H1 (cell line): Measurements from ENCODE around the gene SYTL2. TPM values are rescaled to one million over a fixed set of nuclear protein-coding genes. Genes with fewer than 3 reads are reported as not detected.
"Not testable (repeated sequence)": the region's sequence is repeated elsewhere in the genome, so short reads cannot be mapped to it uniquely, and the experiment has no call there.

Experiments used
- CTCF ChIA-PET: fragments of 300-600 bp; sonication (Branson Sonifier 250); formaldehyde crosslinking; loops from one replicate; lab custom pipeline; 2021; ENCODE audit not compliant: partially characterized antibody; lab: Charles Lee
- POLR2A ChIA-PET: fragments of 300-600 bp; sonication (Branson Sonifier 250); formaldehyde crosslinking; loops from one replicate; lab custom pipeline; 2021; ENCODE audit warnings: inconsistent platforms; ENCODE audit not compliant: partially characterized antibody; lab: Charles Lee
- DNase-seq, 2 experiments: peaks; one replicate each; pipeline versions ENCODE4 v3.0.0 to v3.0.0-alpha.2; 2010 to 2022; ENCODE audit warnings: low spot score in 2 of 2, low read depth in 1 of 2, mixed read lengths in 1 of 2
- FAIRE-seq: peaks from 2 replicates; lab custom pipeline; 2011; peaks lifted over from hg19 to GRCh38; lab: Jason Lieb, UNC
- H2AFZ ChIP-seq: 2 replicates; pipeline ENCODE4 v1.8.1; 2012; ENCODE audit warnings: low read length, inconsistent platforms
- H2AK5ac ChIP-seq: 2 replicates; pipeline ENCODE4 v1.6.1; 2013; ENCODE audit warnings: low read depth, low read length
- H2BK120ac ChIP-seq: replicated peaks from 2 replicates; pipeline ENCODE3; 2013; ENCODE audit warnings: low read depth, low read length, inconsistent platforms
- H2BK12ac ChIP-seq: 2 replicates; pipeline ENCODE4 v1.6.1; 2013; ENCODE audit warnings: low read depth, low read length
- H2BK15ac ChIP-seq: 2 replicates; pipeline ENCODE4 v1.6.1; 2013; ENCODE audit warnings: low read length
- H2BK20ac ChIP-seq: 2 replicates; pipeline ENCODE4 v1.6.1; 2013; ENCODE audit warnings: low read length
- H2BK5ac ChIP-seq: 2 replicates; pipeline ENCODE4 v1.6.1; 2013; ENCODE audit warnings: low read depth, low read length
- H3K14ac ChIP-seq: 2 replicates; pipeline ENCODE4 v1.6.1; 2013; ENCODE audit warnings: inconsistent platforms; ENCODE audit not compliant: insufficient read length
- H3K18ac ChIP-seq: 2 replicates; pipeline ENCODE4 v1.6.1; 2013; ENCODE audit warnings: low read length; ENCODE audit errors: extremely low read depth
- H3K23ac ChIP-seq: 2 replicates; pipeline ENCODE4 v1.6.1; 2013; ENCODE audit warnings: inconsistent platforms; ENCODE audit not compliant: insufficient read length
- H3K23me2 ChIP-seq: 2 replicates; pipeline ENCODE4 v1.6.1; 2013; ENCODE audit warnings: low read depth, low read length
- H3K27ac ChIP-seq: 2 replicates; pipeline ENCODE4 v1.6.1; 2011; ENCODE audit warnings: low read depth, low read length, inconsistent platforms
- H3K27me3 ChIP-seq, 4 experiments: replicated peaks in 1 of 4; 1 replicate in 1 of 4; 2 replicates in 3 of 4; pipeline versions ENCODE4 v1.6.1 to v1.8.1; 2011 to 2013; ENCODE audit warnings: low read length in 3 of 4, mild to moderate bottlenecking in 3 of 4, inconsistent platforms in 2 of 4, mixed read lengths in 2 of 4, moderate library complexity in 1 of 4; ENCODE audit not compliant: control insufficient read depth in 3 of 4, insufficient read depth in 3 of 4; ENCODE audit errors: extremely low read depth in 1 of 4
- H3K36me3 ChIP-seq, 4 experiments: 2 replicates each; pipeline versions ENCODE4 v1.6.1 to v1.8.1; 2011 to 2013; ENCODE audit warnings: mild to moderate bottlenecking in 4 of 4, low read length in 3 of 4, moderate library complexity in 2 of 4, control low read depth in 1 of 4, inconsistent platforms in 1 of 4; ENCODE audit not compliant: insufficient read depth in 4 of 4, control insufficient read depth in 2 of 4
- H3K4ac ChIP-seq: replicated peaks from 2 replicates; pipeline ENCODE3; 2013; ENCODE audit warnings: low read length, low read depth, mixed read lengths, inconsistent platforms; ENCODE audit not compliant: insufficient read length
- H3K4me1 ChIP-seq, 4 experiments: replicated peaks in 1 of 4; 1 replicate in 1 of 4; 2 replicates in 3 of 4; pipeline versions ENCODE4 v1.6.1 to v1.8.1; 2011 to 2013; ENCODE audit warnings: low read length in 3 of 4, inconsistent platforms in 2 of 4, mixed read lengths in 1 of 4; ENCODE audit not compliant: insufficient read depth in 4 of 4, control insufficient read depth in 3 of 4
- H3K4me2 ChIP-seq, 2 experiments: 2 replicates each; pipeline versions ENCODE4 v1.6.1 to v1.8.1; 2011 to 2013; ENCODE audit warnings: low read depth in 2 of 2, low read length in 2 of 2, control low read depth in 1 of 2, inconsistent platforms in 1 of 2, mild to moderate bottlenecking in 1 of 2; ENCODE audit not compliant: insufficient read depth in 1 of 2
- H3K4me3 ChIP-seq, 4 experiments: fragments of 200-600, 300-600 bp in 1 of 4; sonication (generic), shearing (Covaris generic), sonication (Bioruptor Twin) in 1 of 4; 2 replicates each; pipeline versions ENCODE4 v1.5.1 to v1.8.1; 2011 to 2016; ENCODE audit warnings: low read length in 4 of 4, low read depth in 3 of 4, control low read depth in 2 of 4, inconsistent platforms in 2 of 4, mild to moderate bottlenecking in 2 of 4, mixed read lengths in 1 of 4, moderate library complexity in 1 of 4; ENCODE audit not compliant: insufficient read depth in 2 of 4; ENCODE audit errors: extremely low read depth in 1 of 4
- H3K56ac ChIP-seq: replicated peaks from 2 replicates; pipeline ENCODE3; 2013; ENCODE audit warnings: low read depth, mild to moderate bottlenecking, mixed read lengths, low read length, inconsistent platforms; ENCODE audit not compliant: insufficient read length
- H3K79me1 ChIP-seq: 2 replicates; pipeline ENCODE4 v1.6.1; 2013; ENCODE audit warnings: low read depth, low read length, control low read depth
- H3K79me2 ChIP-seq, 2 experiments: 2 replicates each; pipeline versions ENCODE4 v1.6.1 to v1.8.1; 2012 to 2013; ENCODE audit warnings: low read length in 2 of 2, mild to moderate bottlenecking in 2 of 2, inconsistent platforms in 1 of 2; ENCODE audit not compliant: insufficient read depth in 2 of 2, control insufficient read depth in 1 of 2
- H3K9ac ChIP-seq, 4 experiments: replicated peaks in 1 of 4; 1 replicate in 1 of 4; 2 replicates in 3 of 4; pipeline versions ENCODE4 v1.6.1 to v1.8.1; 2011 to 2013; ENCODE audit warnings: low read depth in 3 of 4, low read length in 3 of 4, control low read depth in 2 of 4, mild to moderate bottlenecking in 2 of 4, moderate library complexity in 2 of 4, inconsistent platforms in 1 of 4; ENCODE audit errors: extremely low read depth in 1 of 4
- H3K9me3 ChIP-seq, 2 experiments: 2 replicates each; pipeline versions ENCODE4 v1.6.1 to v1.8.1; 2012 to 2013; ENCODE audit warnings: mild to moderate bottlenecking in 2 of 2, moderate library complexity in 2 of 2, control low read depth in 1 of 2, inconsistent platforms in 1 of 2, low read depth in 1 of 2, low read length in 1 of 2, mixed read lengths in 1 of 2; ENCODE audit not compliant: insufficient read depth in 2 of 2
- H4K20me1 ChIP-seq, 2 experiments: replicated peaks in 1 of 2; 2 replicates each; pipeline versions ENCODE3 to v1.8.1; 2011 to 2013; ENCODE audit warnings: inconsistent platforms in 2 of 2, low read length in 2 of 2, mild to moderate bottlenecking in 1 of 2; ENCODE audit not compliant: insufficient read depth in 2 of 2, control insufficient read depth in 1 of 2
- H4K5ac ChIP-seq: 2 replicates; pipeline ENCODE4 v1.6.1; 2013; ENCODE audit warnings: low read length, low read depth, mixed read lengths, inconsistent platforms; ENCODE audit not compliant: insufficient read length
- H4K8ac ChIP-seq: 2 replicates; pipeline ENCODE4 v1.8.0; 2013; ENCODE audit warnings: mild to moderate bottlenecking, moderate library complexity, low read length, inconsistent platforms; ENCODE audit not compliant: insufficient read depth; ENCODE audit errors: extremely low read depth
- H4K91ac ChIP-seq: replicated peaks from 2 replicates; pipeline ENCODE3; 2013; ENCODE audit warnings: low read length, mixed read lengths, inconsistent platforms; ENCODE audit not compliant: insufficient read length
- polyA plus RNA-seq, 7 experiments: library from polyadenylated mRNA; depleted of rRNA in 3 of 7; stranded (reverse) in 5 of 7; unstranded in 2 of 7; fragments of >200 nt in 5 of 7; fragments of 200-250 nt in 2 of 7; gene quantifications; 1 replicate in 5 of 7; 2 replicates in 1 of 7; 4 replicates in 1 of 7; pipeline versions ENCODE4 v1.2.1 to v1.2.3, GENCODE V29; 2011 to 2013; ENCODE audit warnings: missing spikeins in 2 of 7, mixed read lengths in 2 of 7
- total RNA-seq: library from RNA; stranded (reverse); fragmentation: NEBNext Ultra II Directional; extraction: Animal tissue kit (Norgen Biotek cat#: 25700); gene quantifications from 2 replicates; pipeline ENCODE4 v1.2.1, GENCODE V29; 2021

The SYTL2 gene
- total and polyA plus RNA-seq, 2 of the 8 experiments (the other 6 are each of a cell fraction or from before 2014, with no cell fraction given), result 1.3 to 9.1 TPM

DNA sequence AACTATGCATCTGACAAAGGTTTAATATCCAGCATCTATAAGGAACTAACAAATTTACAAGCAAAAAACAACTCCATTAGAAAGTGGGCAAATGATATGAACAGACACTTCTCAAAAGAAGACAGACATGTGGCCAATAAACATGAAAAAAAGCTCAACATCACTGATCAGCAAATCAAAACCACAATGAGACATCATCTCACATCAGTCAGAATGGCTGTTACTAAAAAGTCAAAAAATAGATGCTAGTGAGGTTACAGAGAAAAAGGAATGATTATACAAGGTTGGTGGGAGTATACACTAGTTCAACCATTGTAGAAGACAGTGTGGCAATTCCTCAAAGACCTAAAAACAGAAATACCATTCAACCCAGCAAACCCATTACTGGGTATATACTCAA is 30.0 kb upstream of the SYTL2 start:
- not testable (repeated sequence) for DNase-seq, H3K23ac ChIP-seq, H3K56ac ChIP-seq, H4K20me1 ChIP-seq, H4K5ac ChIP-seq, H3K79me1 ChIP-seq, H3K4me1 ChIP-seq, H3K4me3 ChIP-seq, H4K8ac ChIP-seq, H3K4ac ChIP-seq, H4K91ac ChIP-seq, H3K27ac ChIP-seq, H3K36me3 ChIP-seq, H2AK5ac ChIP-seq, H2BK20ac ChIP-seq, H2BK15ac ChIP-seq, FAIRE-seq, H3K4me2 ChIP-seq, H3K14ac ChIP-seq, H2BK5ac ChIP-seq, H3K9ac ChIP-seq, H3K23me2 ChIP-seq, H2BK12ac ChIP-seq, H2BK120ac ChIP-seq, H3K79me2 ChIP-seq, H3K9me3 ChIP-seq, H3K18ac ChIP-seq, H3K27me3 ChIP-seq, H2AFZ ChIP-seq
- ChIA-PET POLR2A (interaction anchor here (1.2 kb wide), 1 partner anchor 214 kb away, joined by 3 read pairs; the partner anchor contains the start of gene DLG2), CTCF (interaction anchor here (1.3 kb wide), 1 partner anchor 14 kb away, joined by 4 read pairs; no protein-coding TSS in a partner anchor)
